GM12891 (cell line): ENCODE data around the gene KCND1.

Experiments
- POLR2A ChIP-seq: IDR thresholded peaks from 2 replicates; pipeline ENCODE4 v1.6.1; 2011; ENCODE audit warnings: low read depth, low read length, control low read depth
- POLR2AphosphoS5 ChIP-seq: IDR thresholded peaks from 2 replicates; pipeline ENCODE4 v1.6.1; 2011; ENCODE audit warnings: low read depth, low read length, control low read depth
- TAF1 ChIP-seq: IDR thresholded peaks from 2 replicates; pipeline ENCODE4 v1.6.1; 2011; ENCODE audit warnings: low read depth, low read length, control low read depth

DNA sequence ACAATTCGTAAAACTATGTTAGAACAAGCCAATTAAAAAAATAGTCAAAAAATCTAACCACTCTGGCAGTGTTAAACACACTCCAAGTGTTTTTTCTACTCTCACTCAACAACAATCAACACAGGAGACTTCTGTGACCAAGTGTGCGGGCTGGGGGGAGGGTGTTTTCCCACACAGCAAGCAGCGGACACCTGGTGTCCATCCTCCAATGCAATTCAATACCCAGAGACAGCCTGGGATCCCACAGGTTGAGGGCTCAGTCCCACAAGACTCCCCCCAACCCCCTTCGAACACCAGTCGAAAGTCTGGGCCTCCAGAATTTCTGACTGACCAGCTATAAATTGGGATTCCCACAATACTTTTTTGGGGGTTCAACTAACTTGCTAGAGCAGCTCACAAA is 44.5 kb downstream of the KCND1 start:
- TF ChIP-seq POLR2A (no peak), TAF1 (no peak), POLR2AphosphoS5 (no peak)
